Skin epidermis (tissue), 12 donors: ENCODE results near the gene PSMB11.

Experiments
- H3K27ac ChIP-seq, 21 experiments: fragments of 200-600 bp; sonication (generic) in 11 of 21; one replicate each; pipeline ENCODE4 v1.5.0; 2020; ENCODE audit warnings: mild to moderate bottlenecking in 3 of 21, inconsistent platforms in 2 of 21, moderate library complexity in 2 of 21
- H3K4me3 ChIP-seq, 7 experiments: fragments of 200-600 bp; sonication (generic) in 2 of 7; one replicate each; pipeline ENCODE4 v1.5.0; 2020; ENCODE audit warnings: inconsistent platforms in 2 of 7, mild to moderate bottlenecking in 2 of 7, moderate library complexity in 1 of 7

PSMB11 gene

DNA sequence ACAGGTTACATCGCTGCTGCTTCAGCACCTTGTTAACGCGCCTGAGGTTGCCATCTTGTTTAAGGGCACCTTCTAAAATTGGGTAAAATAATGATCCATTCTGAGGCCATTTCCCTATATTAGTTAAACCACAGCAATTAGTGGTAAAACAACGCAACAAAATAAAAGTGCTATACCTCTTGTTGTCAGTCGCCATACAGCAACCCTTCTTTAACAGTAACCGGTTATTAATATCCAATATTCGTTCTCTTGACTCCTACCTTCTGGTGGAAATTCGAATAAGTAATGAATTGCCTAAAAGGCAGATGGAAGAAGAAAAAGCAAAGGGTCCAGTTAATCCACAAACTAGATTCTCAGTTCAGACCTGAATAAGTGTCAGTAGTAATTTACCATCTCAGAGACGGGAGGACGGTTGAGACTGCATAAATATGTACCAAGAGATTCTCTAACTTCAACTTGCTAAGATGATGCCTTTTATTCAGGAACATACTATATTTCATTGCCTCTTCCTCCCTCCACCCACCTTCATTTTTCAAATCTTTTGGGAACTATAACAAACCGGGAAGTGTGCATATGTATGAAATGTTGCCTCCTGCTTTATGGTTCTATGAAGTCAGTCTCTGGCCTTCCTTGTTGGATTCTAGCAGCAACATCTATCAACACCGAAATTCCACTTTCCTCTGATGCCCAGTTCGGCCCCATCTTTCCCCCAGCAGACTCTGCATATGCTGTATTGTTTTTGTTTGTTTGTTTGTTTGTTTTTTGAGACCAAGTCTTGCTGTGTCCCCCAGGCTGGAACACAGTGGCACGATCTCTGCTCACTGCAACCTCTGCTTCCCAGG lies 6.5 kb upstream of the PSMB11 start:
- H3K27ac ChIP-seq: peak overlapping the region in 19 of 21 experiments; percentile 88 to 99 (median 95)
- peak overlapping the region in 6 of 7 experiments; percentile 56 to 95 (median 79) for H3K4me3 ChIP-seq

DNA sequence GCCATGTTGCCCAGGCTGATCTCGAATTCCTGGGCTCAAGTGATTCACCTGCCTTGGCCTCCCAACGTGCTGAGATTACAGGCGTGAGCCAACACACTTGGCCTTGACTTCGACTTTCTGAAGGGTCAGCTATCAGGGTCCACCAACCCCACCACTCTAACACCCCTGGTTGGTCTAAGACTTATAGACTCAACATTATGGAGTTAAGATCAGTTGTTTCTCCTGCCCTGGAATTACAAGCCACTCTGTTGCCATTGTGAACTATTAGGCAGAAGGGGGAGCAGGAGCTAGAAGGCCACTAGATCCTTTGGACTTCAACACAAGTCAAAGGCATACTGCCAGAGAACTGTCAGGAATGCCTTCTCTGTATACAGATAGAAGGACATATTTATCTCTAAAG lies 1.9 kb upstream of the PSMB11 start:
- H3K27ac ChIP-seq: no peak overlapping the region
- H3K4me3 ChIP-seq: no peak overlapping the region

DNA sequence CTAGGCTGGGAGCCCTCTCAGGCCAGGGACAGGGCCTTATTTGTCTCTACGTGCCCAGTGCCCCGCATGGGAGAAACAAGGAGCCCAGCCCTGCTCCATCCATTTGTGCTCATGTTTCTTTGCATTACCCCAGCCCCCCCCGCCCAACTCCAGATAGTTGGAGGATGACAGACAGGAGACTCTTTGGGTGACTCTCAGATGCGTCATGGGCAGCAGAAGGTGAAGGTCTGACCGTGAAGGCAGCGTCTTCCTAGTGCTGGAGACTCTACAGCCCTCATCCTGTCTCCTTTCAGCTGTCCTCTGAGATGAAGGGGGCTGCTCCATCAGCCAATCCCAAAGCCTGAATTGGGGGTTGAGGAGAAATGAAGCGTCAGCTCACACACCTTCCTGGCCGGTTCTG lies 283 bp upstream of the PSMB11 start:
- no peak overlapping the region for H3K27ac ChIP-seq
- H3K4me3 ChIP-seq: no peak overlapping the region

DNA sequence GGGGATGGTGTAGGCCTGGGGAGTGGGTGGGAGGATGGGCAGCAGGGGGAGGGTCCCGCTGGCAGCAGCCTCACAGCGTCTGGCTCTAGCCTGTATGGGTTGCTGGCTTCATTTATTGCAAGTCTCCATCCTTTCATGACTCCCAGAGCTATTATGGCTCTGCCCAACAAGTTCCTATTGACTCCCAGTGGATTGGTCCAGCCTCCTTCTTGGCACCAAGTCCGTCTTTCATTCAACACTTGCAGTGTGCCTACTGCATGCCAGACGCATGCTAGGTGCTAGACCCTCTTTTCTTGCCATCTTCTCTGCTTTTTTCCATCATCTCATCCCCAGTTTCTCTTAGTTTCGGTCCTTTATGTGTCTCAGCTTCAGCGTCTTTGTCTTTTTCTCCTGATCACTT lies 1.1 kb downstream of the PSMB11 start:
- Histone ChIP-seq H3K4me3 (no peak overlapping the region), H3K27ac (no peak overlapping the region)

DNA sequence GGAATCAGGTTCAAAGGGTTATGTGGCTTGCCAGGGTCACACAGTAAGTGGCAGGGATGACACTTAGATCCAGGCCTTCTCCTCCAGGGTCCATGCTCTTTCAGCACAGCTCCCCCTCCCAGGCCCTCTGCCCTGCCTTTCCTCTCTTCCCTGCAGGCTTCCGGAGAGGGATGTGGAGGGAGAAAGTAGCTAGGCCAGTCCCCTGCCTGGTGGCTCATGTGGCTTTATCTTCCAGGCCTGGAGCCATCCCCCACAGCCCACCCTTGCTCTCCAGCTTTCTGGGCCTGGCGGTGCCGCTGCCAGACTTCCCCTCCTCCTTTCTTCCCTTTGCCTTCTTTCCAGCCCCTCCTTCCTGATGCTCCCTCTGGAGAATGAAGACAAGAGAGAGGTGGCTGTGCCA lies 1.7 kb downstream of the PSMB11 start:
- Histone ChIP-seq H3K27ac (no peak overlapping the region), H3K4me3 (no peak overlapping the region)

DNA sequence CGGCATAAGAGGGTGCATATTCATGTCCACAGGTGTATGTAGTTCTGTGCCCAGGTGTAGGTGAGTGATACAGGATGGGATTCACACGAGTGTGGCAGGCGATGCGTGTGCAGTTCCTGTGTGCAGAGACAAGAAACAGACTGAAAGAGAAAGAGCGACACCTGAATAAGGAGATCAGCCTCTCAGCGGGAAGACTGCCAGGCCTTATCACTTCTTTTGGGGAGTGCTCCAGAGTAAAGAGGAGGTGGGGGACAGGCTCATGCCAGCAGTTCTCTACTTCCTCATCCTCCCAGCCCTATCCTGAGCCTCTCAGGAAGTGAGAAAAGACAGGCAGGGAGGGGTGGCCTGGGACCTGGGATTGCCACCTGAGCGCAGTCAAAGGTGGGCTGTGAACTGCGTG lies 2.8 kb downstream of the PSMB11 start:
- Histone ChIP-seq H3K4me3 (no peak overlapping the region), H3K27ac (peak overlapping the region in 2 of 21 experiments; percentile 10 to 14)

DNA sequence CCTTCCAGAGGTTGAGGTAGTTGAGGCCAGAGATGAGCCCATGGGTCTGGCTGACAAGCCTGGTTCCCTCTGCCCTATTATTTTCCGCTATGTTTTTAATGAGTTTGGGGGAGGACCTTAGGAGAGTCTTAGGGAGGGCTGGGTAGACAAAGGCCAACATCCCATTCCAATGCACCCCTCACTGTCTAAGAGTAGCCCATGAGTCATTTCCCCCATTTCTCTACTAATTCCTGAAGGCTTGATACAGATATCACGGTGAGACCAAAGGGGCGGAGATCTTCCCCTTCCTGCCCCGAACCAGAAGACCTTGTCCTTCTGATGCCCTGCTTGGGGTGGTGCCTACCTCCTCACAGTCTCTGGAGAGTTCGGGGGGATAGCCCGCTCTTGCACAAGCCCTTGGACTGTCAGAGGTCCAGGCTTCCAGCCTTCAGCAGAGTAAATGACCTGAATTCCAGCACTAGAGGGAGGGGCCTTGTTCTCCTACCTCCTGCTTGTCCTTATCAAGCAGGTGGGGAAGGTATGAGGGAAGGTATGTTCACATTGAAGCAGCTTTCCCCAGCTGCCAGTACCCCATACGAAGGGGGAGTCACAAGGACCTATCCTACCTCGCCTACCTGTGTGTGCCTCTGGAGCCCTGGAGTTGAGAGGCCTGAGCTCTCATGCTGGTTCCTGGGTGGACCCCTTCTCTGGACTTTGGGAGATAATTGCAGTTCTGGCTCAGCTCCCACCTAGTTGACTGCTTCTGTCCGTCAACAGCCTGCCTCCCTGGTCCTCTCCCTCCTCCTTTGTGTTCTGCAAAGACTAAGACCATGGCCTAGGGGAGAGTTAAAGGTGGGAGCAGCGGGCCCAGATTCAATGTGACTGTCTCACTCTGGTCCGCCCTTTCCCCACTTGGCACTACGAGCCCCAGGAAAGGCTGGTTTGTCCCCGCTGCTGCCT lies 3.7 kb downstream of the PSMB11 start:
- H3K4me3 ChIP-seq: no peak overlapping the region
- peak overlapping the region in 4 of 21 experiments; percentile 10 to 44 (median 18) for H3K27ac ChIP-seq

DNA sequence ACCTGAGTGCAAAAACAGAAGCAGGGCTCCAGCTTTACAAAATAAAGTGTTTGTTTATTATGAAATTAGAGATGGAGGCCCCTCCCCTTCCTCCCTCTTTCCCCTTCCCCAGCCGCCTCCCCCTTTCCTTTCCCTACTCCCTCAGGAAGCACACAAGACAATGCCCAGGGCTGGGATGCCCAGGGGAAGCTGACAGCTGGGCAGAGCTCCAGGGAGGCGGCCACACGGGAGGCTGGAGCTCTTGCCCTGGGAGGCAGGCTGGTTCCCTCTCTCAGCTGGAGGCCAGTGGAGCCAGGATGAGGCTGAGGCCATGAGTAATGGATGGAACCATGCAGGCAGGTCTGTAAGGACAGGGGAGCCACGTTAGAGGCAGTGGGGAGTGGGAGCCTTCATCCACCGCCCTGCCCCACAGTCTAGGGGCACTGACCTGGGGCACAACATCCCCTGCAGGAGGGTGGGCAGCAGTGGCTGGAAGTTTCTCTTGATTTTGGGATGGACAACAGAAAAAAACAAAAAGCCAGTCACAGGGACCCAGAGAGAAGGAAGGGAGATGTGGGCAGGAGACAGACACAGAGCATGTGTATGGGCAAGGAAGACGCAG lies 5.1 kb downstream of the PSMB11 start:
- H3K4me3 ChIP-seq: no peak overlapping the region
- peak overlapping the region in 4 of 21 experiments; percentile 5 to 45 (median 30) for H3K27ac ChIP-seq

DNA sequence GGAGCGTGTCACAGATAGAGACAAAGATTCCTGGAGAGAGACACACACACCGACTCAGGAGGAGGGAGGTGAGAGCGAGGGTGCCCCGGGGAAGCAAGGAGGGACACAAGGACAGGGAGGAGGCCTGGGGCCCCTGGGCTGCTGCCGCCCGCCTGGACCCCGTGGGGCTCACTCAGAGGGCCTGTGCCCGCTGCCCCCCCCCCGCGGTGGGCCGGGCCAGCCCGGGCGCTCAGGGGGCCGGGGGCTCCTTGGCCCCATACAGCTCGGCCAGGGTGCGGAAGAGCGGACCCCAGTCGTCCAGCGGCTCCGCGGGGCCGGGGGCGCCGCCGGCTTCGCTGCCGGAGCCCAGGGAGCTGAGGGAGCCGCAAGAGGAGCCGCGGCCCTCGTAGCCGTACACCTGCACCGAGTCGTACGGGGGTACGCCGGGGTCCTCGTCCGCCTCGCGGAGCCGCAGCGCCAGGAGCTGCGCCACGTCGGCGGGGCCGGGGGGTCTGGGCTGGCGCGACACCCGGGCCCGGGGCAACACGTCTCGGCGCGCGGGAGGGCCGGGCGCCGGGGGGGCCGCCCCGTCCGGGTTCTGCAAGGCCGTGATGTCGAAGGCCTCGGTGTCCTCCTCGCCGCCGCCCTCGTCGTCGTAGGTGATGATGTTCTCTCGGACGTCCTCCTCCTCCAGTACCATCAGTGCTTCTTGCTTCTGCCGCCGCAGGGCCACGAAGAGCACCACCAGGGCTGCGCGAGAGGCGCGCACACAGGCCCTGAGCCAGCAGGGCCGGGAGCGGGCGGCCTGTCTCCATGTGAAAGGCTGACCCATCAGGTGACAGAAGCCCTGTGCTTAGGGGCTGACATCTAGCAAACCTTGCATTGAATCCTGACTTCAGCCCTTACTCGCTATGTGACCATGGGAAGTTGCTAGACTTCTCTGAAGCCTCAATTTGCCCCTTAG lies 6.0 kb downstream of the PSMB11 start:
- Histone ChIP-seq H3K27ac (peak overlapping the region in 3 of 21 experiments; percentile 5 to 40 (median 14)), H3K4me3 (no peak overlapping the region)

DNA sequence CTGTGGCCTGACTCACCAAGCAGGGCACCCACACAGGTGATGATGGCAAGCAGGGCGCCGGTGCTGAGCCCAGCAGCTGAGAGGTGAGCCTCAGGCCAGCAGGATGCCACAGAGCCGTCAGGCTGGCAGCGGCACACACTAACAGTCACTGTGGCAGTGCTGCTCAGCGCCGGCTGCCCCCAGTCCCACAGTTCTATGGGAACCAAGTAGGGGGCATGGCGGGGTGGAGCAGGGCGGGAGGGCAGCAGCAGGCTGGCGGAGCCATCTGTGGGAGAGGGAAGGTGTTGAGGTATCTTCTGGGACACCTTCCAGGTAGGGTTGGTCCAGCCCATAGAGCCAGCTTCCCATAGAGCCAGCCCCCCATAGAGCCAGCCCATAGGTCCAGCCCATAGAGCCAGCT lies 7.0 kb downstream of the PSMB11 start:
- Histone ChIP-seq H3K4me3 (no peak overlapping the region), H3K27ac (no peak overlapping the region)

DNA sequence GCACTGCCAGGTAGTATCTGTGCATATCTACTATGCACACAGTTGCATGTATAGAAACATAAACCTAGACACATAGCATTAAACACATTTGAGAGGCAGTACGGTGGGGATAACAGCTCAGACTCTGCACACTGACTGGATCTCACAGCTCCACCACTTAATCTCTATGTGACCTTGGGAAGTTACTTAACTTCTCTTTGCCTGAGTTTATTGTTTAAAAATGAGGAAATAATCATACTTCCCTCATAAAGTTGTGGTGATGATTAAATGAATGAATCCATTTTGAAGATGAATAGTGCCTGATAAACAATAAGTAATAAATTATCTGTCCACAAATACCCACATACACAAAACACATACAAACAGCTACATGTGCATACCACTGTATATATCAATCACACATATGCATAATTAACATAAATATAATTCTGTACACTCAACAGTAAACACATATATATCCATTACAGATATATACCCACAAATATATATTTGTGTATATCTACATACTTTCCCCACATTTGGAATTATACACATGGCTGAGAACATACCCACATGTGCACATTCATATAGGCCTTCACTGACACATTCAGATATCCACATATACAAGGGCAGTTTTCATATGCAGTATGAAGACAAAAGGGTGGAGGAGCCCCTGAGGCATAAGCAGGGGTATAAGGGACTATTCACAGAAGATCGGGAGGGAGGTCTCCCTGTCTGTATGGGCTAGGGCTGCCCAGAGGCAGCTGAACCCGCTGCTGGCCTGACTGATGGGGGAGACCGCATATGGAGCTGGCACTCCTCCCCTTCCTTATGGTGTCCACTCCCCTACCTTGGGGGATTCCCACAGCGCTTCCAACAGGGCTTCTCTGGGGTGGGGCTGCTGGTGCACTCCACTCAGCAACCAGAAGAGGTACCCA lies 9.4 kb downstream of the PSMB11 start:
- Histone ChIP-seq H3K4me3 (no peak overlapping the region), H3K27ac (no peak overlapping the region)

DNA sequence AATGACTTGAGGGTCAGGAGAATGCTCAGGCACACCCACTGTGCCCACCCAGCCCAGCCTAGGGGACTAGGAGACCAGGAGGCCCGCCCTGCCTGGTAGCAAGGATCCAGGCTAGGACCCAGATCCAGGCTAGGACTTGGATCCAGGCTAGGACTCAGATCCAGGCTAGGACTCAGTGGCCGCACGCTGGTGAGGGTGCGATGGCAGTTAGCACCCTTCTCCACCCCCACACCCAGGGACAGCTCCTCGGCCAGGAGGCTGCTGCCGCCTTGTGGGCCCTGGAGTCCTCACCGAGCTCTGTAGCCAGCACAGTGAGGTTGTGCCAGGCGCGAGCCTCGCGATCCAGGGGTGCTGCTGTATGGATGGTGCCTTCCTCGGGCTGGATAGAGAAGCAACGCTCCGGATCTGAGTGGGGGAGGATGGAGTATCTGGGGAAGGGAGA lies 10.2 kb downstream of the PSMB11 start:
- Histone ChIP-seq H3K4me3 (no peak overlapping the region), H3K27ac (no peak overlapping the region)

DNA sequence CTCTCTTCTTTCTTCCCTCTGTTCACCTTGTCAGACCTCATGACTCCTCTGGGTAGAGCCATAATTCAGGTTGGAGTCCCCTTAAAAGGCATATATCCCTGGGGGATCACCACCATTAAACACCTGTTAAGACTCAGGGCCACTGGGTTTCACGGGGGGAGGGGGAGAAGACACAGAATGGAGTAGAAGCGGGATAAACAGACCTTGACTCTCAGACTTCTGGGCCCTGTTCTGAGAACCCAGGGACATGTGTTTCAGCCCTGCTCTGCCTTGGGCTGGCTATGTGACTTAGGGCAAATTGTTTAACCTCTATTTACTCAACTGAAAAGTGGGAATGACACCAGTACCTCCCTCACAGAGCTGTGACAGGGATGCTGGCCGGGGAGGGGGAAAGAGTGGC lies 10.7 kb downstream of the PSMB11 start:
- H3K4me3 ChIP-seq: no peak overlapping the region
- no peak overlapping the region for H3K27ac ChIP-seq

DNA sequence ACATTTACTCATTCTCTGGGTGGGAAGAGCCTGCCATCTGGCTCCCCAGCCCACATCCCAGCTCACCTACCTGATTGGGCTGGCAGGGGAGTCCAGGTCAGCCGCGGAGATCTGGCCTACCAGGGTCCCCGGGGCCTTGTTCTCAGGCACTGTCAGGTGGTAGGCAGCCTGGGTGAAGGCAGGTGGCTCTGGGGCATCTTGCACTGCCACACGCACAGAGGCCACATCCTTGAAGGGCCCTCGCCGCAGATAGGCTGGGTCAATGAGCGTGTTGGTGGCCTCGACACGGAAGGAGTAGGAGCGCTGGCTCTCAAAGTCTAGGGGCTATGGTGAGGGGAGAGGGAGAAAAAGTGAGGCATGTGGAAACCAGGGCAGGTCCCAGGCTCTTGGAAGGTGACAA lies 11.4 kb downstream of the PSMB11 start:
- H3K27ac ChIP-seq: no peak overlapping the region
- no peak overlapping the region for H3K4me3 ChIP-seq

DNA sequence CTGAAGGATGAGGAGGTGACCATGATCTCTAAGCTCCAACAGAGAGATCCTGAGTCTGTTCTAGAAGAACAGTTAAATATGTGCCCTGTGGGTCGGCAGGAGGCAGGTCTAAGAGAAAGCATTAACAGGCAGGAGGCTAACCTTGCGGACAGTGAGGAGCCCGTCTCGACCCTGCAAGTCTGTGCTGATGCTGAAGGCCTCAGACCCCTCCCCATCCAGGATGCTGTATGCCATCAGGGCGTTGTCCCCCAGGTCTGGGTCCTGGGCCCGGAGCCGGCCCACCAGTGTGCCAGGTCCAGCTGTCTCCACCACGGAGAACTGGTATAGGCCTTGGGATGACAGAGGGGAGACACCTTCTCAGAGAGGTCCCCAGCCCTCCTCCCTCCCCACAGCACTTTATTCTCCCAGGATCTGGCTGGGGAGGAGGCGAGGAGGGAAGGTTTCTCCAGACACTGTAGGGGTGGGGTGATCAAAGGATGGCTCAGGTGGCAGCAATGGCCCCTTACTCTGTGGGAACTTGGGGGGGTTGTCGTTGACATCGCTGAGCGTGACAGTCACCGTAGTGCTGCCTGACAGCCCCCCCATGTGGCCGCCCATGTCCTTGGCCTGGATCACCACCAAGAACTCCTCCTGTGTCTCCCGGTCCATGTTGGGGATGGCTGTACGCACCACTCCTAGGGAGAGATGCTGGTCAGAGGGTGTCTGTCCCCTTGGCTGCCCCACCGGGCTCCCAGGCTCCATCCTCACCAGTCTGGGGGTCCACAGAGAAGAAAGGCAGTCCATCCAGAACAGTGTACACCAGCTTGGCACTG lies 12.2 kb downstream of the PSMB11 start:
- no peak overlapping the region for H3K4me3 ChIP-seq
- no peak overlapping the region for H3K27ac ChIP-seq

DNA sequence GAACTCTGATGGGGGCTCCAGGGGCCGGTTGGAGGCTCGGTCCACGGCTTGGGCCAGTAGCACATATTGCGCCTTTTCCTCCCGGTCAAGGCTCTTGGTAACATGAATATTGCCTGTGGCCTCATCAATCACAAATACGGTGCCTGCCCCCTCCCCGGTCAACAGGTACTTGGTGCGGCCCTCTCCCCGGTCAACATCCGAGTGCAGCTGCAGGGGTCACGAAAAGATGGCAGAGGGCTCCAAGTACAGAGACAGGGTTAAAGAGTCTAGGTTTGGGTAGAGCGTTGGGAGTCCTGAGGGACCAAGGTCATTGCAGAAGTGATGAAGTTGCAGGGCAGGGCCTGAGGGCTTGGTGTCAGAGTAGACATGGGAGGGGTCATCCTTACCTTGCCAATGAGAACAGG lies 13.1 kb downstream of the PSMB11 start:
- no peak overlapping the region for H3K27ac ChIP-seq
- no peak overlapping the region for H3K4me3 ChIP-seq

DNA sequence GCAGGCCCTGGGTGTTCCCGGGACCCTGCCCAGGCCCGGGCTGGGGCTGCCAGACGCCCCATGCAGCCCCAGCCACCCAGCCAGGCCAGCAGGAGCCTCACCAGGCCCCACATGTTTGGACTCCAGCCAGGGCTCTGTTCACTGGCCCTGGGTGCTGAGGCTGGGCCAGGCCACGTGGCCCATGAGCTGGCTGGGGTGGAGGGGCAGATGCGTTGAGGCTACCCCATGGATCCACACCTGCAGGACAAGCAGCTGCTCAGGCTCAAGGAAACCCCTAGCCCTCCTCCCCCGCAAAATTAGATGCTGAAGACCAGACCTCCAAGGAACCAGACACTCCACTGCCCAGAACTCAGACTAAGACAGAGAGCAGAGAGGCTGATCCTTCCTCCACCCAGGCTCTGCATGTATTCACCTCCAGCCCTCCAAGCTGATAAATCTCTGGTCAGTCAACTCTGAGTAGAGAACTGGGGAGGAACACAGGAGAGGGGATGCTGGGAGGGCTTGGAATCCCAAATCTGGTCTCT lies 13.7 kb downstream of the PSMB11 start:
- Histone ChIP-seq H3K4me3 (no peak overlapping the region), H3K27ac (no peak overlapping the region)
